Vagina (tissue), 2 donors: Measurements from ENCODE around the gene PTGES3L. TPM values are rescaled to one million over a fixed set of nuclear protein-coding genes. Genes with fewer than 3 reads are reported as not detected.

ENCODE experiments used
- DNase-seq, 2 donors: peaks; one replicate each; pipeline ENCODE4 v3.0.0-alpha.2; 2017; ENCODE audit errors: extremely low spot score in 2 of 2
- H3K27ac ChIP-seq: fragments of 200-600 bp; sonication (generic); one replicate; pipeline ENCODE4 v1.5.1; 2019
- H3K27me3 ChIP-seq: fragments of 200-600 bp; sonication (generic); one replicate; pipeline ENCODE4 v1.5.1; 2019
- H3K36me3 ChIP-seq, 2 donors: fragments of 200-600 bp; sonication (generic); one replicate each; pipeline ENCODE4 v1.5.1; 2017 to 2019
- H3K4me1 ChIP-seq: fragments of 200-600 bp; sonication (generic); one replicate; pipeline ENCODE4 v1.5.1; 2019
- H3K4me3 ChIP-seq, 2 donors: fragments of 200-600 bp; sonication (generic); 1 replicate in 1 of 2; 2 replicates in 1 of 2; pipeline ENCODE4 v1.5.1; 2016 to 2019
- H3K9me3 ChIP-seq: fragments of 200-600 bp; sonication (generic); one replicate; pipeline ENCODE4 v1.5.1; 2019
- CTCF ChIP-seq, 3 experiments: fragments of 450-650 bp in 2 of 3; fragments of 200-600 bp in 1 of 3; sonication (generic) in 1 of 3; IDR thresholded peaks; one replicate each; pipeline ENCODE4 v1.5.1; 2017 to 2019; ENCODE audit warnings: antibody characterized with exemption in 3 of 3, mild to moderate bottlenecking in 2 of 3, moderate library complexity in 2 of 3
- POLR2A ChIP-seq, 2 donors: fragments of 450-650 bp; IDR thresholded peaks; one replicate each; pipeline ENCODE4 v1.6.1; 2017; ENCODE audit warnings: antibody characterized with exemption in 2 of 2, mild to moderate bottlenecking in 2 of 2, moderate library complexity in 2 of 2
- POLR2AphosphoS5 ChIP-seq, 2 donors: sonication (generic); formaldehyde crosslinking; IDR thresholded peaks; one replicate each; pipeline ENCODE4 v1.9.0; 2017; ENCODE audit warnings: antibody characterized with exemption in 2 of 2, mild to moderate bottlenecking in 2 of 2, low read depth in 1 of 2; ENCODE audit not compliant: insufficient read depth in 1 of 2
- intact Hi-C: fragments of 100-400 bp; cut with DNase I; formaldehyde crosslinking; loops from one replicate; pipeline ENCODE4 v1.15.1; 2023
- total RNA-seq: library from RNA; depleted of rRNA; stranded (reverse); fragments of >200 nt; gene quantifications from one replicate; pipeline ENCODE4 v1.2.3, GENCODE V29; 2016

PTGES3L gene
- total RNA-seq, 1 donor from 2014 or later: 1.5 TPM

- Histone ChIP-seq H3K36me3 (no peaks in the 10 kb centered on the region), H3K4me3 (no peak overlapping the region), H3K4me1 (no peaks in the 10 kb centered on the region), H3K27ac (no peak overlapping the region), H3K9me3 (no peaks in the 10 kb centered on the region), H3K27me3 (no peaks in the 10 kb centered on the region)
- no peak for DNase-seq
- intact Hi-C loops: no loop called here
- TF ChIP-seq POLR2A (IDR thresholded peaks at IDR 0.05): no peak
- no peak for TF ChIP-seq POLR2AphosphoS5 (IDR thresholded peaks at IDR 0.05; ENCODE audit: insufficient read depth in 1 of 2, low read depth in 1 of 2)
- no peak for TF ChIP-seq CTCF (IDR thresholded peaks at IDR 0.05)
These were observed 10.8 kb downstream of the PTGES3L start for GRCh38 chr17:42969001-42969581.

GRCh38 chr17:42967925-42968324 is 12.0 kb downstream of the PTGES3L start:
- intact Hi-C loops: no loop called here

GRCh38 chr17:42964161-42964932 is 15.5 kb downstream of the PTGES3L start, which contains the start of gene AARSD1:
Gene AARSD1 (minus strand): TSS chr17:42964454. CDS start chr17:42964440, 14 bp downstream.
- H3K9me3 ChIP-seq: no peaks in the 10 kb centered on the region
- H3K27me3 ChIP-seq: no peaks in the 10 kb centered on the region
- H3K36me3 ChIP-seq: peaks cover 0 to 21% of the 10 kb centered on the region in 2 donors
- peak in 1 of 2 donors; percentile 93 for DNase-seq
- TF ChIP-seq POLR2AphosphoS5 (IDR thresholded peaks at IDR 0.05; ENCODE audit: insufficient read depth in 1 of 2, low read depth in 1 of 2): peak; percentile 93 to 99
- peak in 1 of 3 experiments; percentile 18 for TF ChIP-seq CTCF (IDR thresholded peaks at IDR 0.05)
- TF ChIP-seq POLR2A (IDR thresholded peaks at IDR 0.05): peak; percentile 9 to 64
- H3K27ac ChIP-seq: peak within 1 kb of the TSS; percentile 84
- H3K4me3 ChIP-seq: peak within 1 kb of the TSS; percentile 67 to 75
- intact Hi-C loops: no loop called here
- H3K4me1 ChIP-seq: peaks cover 15% of the 10 kb centered on the region

More at GRCh38 chr17:42967925-42968324, 12.0 kb downstream of the PTGES3L start:
- no peak overlapping the region for H3K27ac ChIP-seq
- H3K4me3 ChIP-seq: no peak overlapping the region
- TF ChIP-seq CTCF (IDR thresholded peaks at IDR 0.05) (no peak), POLR2A (IDR thresholded peaks at IDR 0.05) (no peak), POLR2AphosphoS5 (IDR thresholded peaks at IDR 0.05; ENCODE audit: insufficient read depth in 1 of 2, low read depth in 1 of 2) (no peak)
- peaks cover 9% of the 10 kb centered on the region for H3K4me1 ChIP-seq
- H3K27me3 ChIP-seq: no peaks in the 10 kb centered on the region
- H3K36me3 ChIP-seq: no peaks in the 10 kb centered on the region
- H3K9me3 ChIP-seq: no peaks in the 10 kb centered on the region
- no peak for DNase-seq

- DNase-seq: no peak
- Histone ChIP-seq H3K36me3 (peaks cover 0 to 74% of the 10 kb centered on the region in 2 donors), H3K4me3 (no peak overlapping the region), H3K27ac (no peak overlapping the region), H3K27me3 (no peaks in the 10 kb centered on the region), H3K4me1 (no peaks in the 10 kb centered on the region), H3K9me3 (no peaks in the 10 kb centered on the region)
- TF ChIP-seq POLR2A (IDR thresholded peaks at IDR 0.05) (no peak), POLR2AphosphoS5 (IDR thresholded peaks at IDR 0.05; ENCODE audit: insufficient read depth in 1 of 2, low read depth in 1 of 2) (no peak), CTCF (IDR thresholded peaks at IDR 0.05) (no peak)
- intact Hi-C loops: no loop called here
These were observed 26.2 kb downstream of the PTGES3L start for GRCh38 chr17:42953669-42954068.
